Central memory CD8-positive, alpha-beta T cell (primary cell): ENCODE results near the gene CIB2.

ENCODE experiments used
- ATAC-seq: fragments of 150-1000 bp; cut with Tn5 transposase; replicated peaks from 2 replicates; pipeline ENCODE4 v1.10.0; 2022; ENCODE audit warnings: mild to moderate bottlenecking, moderate FRiP score, moderate number of reproducible peaks; ENCODE audit not compliant: poor library complexity, severe bottlenecking; ENCODE audit errors: extremely low read depth
- DNase-seq, 2 donors: peaks; one replicate each; pipeline ENCODE4 v3.0.0; 2021; ENCODE audit warnings: low spot score in 2 of 2
- H3K27ac Mint-ChIP-seq: one replicate; pipeline ENCODE4 v1.8.0; 2022; ENCODE audit warnings: low read depth, mild to moderate bottlenecking, moderate library complexity, mixed read lengths
- H3K27me3 Mint-ChIP-seq: one replicate; pipeline ENCODE4 v1.8.0; 2022; ENCODE audit warnings: mixed read lengths
- H3K36me3 Mint-ChIP-seq: one replicate; pipeline ENCODE4 v1.8.0; 2022; ENCODE audit warnings: mild to moderate bottlenecking, moderate library complexity, mixed read lengths; ENCODE audit not compliant: insufficient read depth
- H3K4me1 Mint-ChIP-seq: one replicate; pipeline ENCODE4 v1.8.0; 2022; ENCODE audit warnings: mixed read lengths
- H3K4me3 Mint-ChIP-seq: one replicate; pipeline ENCODE4 v1.8.0; 2022; ENCODE audit warnings: mild to moderate bottlenecking, moderate library complexity, mixed read lengths
- H3K9me3 Mint-ChIP-seq: one replicate; pipeline ENCODE4 v1.8.0; 2022; ENCODE audit warnings: mixed read lengths

The CIB2 gene

GRCh38 chr15:78111788-78112187, 19.5 kb downstream of the CIB2 start:
- Mint-ChIP-seq H3K27me3 (no peaks in the 10 kb centered on the region), H3K27ac (no peak overlapping the region), H3K4me1 (peaks cover 19% of the 10 kb centered on the region)

GRCh38 chr15:78110916-78111475, 20.2 kb downstream of the CIB2 start:
- no peaks in the 10 kb centered on the region for H3K9me3 Mint-ChIP-seq
- no peak for ATAC-seq

More at GRCh38 chr15:78111788-78112187, 19.5 kb downstream of the CIB2 start:
- peaks cover 4% of the 10 kb centered on the region for H3K36me3 Mint-ChIP-seq
- DNase-seq (no peak), ATAC-seq (no peak)
- H3K9me3 Mint-ChIP-seq: no peaks in the 10 kb centered on the region
- H3K4me3 Mint-ChIP-seq: no peak overlapping the region

GRCh38 chr15:78110096-78110495, 21.1 kb downstream of the CIB2 start:
- peaks cover 35% of the 10 kb centered on the region for H3K4me1 Mint-ChIP-seq
- H3K27me3 Mint-ChIP-seq: no peaks in the 10 kb centered on the region
- no peak overlapping the region for H3K4me3 Mint-ChIP-seq
- H3K27ac Mint-ChIP-seq: no peak overlapping the region
- peaks cover 4% of the 10 kb centered on the region for H3K36me3 Mint-ChIP-seq
- ATAC-seq (no peak), DNase-seq (no peak)
- H3K9me3 Mint-ChIP-seq: no peaks in the 10 kb centered on the region

More at GRCh38 chr15:78110916-78111475, 20.2 kb downstream of the CIB2 start:
- DNase-seq: no peak
- peak overlapping the region; percentile 52 for H3K27ac Mint-ChIP-seq
- no peak overlapping the region for H3K4me3 Mint-ChIP-seq
- peaks cover 4% of the 10 kb centered on the region for H3K36me3 Mint-ChIP-seq
- H3K4me1 Mint-ChIP-seq: peaks cover 26% of the 10 kb centered on the region
- no peaks in the 10 kb centered on the region for H3K27me3 Mint-ChIP-seq

- Mint-ChIP-seq H3K27ac (peak overlapping the region; percentile 69), H3K9me3 (no peaks in the 10 kb centered on the region), H3K4me1 (peaks cover 44% of the 10 kb centered on the region), H3K36me3 (peaks cover 4% of the 10 kb centered on the region), H3K4me3 (no peak overlapping the region), H3K27me3 (no peaks in the 10 kb centered on the region)
- ATAC-seq: no peak
- no peak for DNase-seq
Measured at GRCh38 chr15:78109156-78109555, 22.1 kb downstream of the CIB2 start.

- H3K27ac Mint-ChIP-seq: peak overlapping the region; percentile 69
- H3K27me3 Mint-ChIP-seq: no peaks in the 10 kb centered on the region
- peaks cover 49% of the 10 kb centered on the region for H3K4me1 Mint-ChIP-seq
- H3K36me3 Mint-ChIP-seq: peaks cover 9% of the 10 kb centered on the region
- DNase-seq (peak; percentile 71 to 73), ATAC-seq (peak; percentile 67)
- H3K4me3 Mint-ChIP-seq: no peak overlapping the region
- no peaks in the 10 kb centered on the region for H3K9me3 Mint-ChIP-seq
Measured at GRCh38 chr15:78108300-78109084, 22.8 kb downstream of the CIB2 start.

- Mint-ChIP-seq H3K36me3 (peaks cover 9% of the 10 kb centered on the region), H3K4me1 (peaks cover 53% of the 10 kb centered on the region), H3K27ac (peak overlapping the region; percentile 16), H3K27me3 (no peaks in the 10 kb centered on the region), H3K4me3 (no peak overlapping the region), H3K9me3 (no peaks in the 10 kb centered on the region)
- ATAC-seq (no peak), DNase-seq (no peak)
Measured at GRCh38 chr15:78107471-78107870, 23.8 kb downstream of the CIB2 start.

- H3K9me3 Mint-ChIP-seq: no peaks in the 10 kb centered on the region
- peaks cover 55% of the 10 kb centered on the region for H3K4me1 Mint-ChIP-seq
- DNase-seq (no peak), ATAC-seq (no peak)
- peak overlapping the region; percentile 47 for H3K4me3 Mint-ChIP-seq
- no peaks in the 10 kb centered on the region for H3K27me3 Mint-ChIP-seq
- H3K27ac Mint-ChIP-seq: peak overlapping the region; percentile 41
- peaks cover 6% of the 10 kb centered on the region for H3K36me3 Mint-ChIP-seq
Measured at GRCh38 chr15:78105476-78106241, 25.6 kb downstream of the CIB2 start.

- Mint-ChIP-seq H3K9me3 (no peaks in the 10 kb centered on the region), H3K36me3 (peaks cover 9% of the 10 kb centered on the region), H3K27ac (peak overlapping the region; percentile 93), H3K4me1 (peaks cover 55% of the 10 kb centered on the region), H3K4me3 (peak overlapping the region; percentile 65), H3K27me3 (no peaks in the 10 kb centered on the region)
- ATAC-seq (no peak), DNase-seq (no peak)
Measured at GRCh38 chr15:78104566-78105475, 26.4 kb downstream of the CIB2 start.

GRCh38 chr15:78104119-78104479, 27.1 kb downstream of the CIB2 start:
- H3K27me3 Mint-ChIP-seq: no peaks in the 10 kb centered on the region
- DNase-seq: no peak
- H3K4me3 Mint-ChIP-seq: peak overlapping the region; percentile 65
- ATAC-seq: no peak
- H3K27ac Mint-ChIP-seq: peak overlapping the region; percentile 93
- peaks cover 9% of the 10 kb centered on the region for H3K36me3 Mint-ChIP-seq
- no peaks in the 10 kb centered on the region for H3K9me3 Mint-ChIP-seq
- peaks cover 55% of the 10 kb centered on the region for H3K4me1 Mint-ChIP-seq

GRCh38 chr15:78103406-78104118, 27.7 kb downstream of the CIB2 start:
- Mint-ChIP-seq H3K4me1 (peaks cover 51% of the 10 kb centered on the region), H3K27ac (peak overlapping the region; percentile 93), H3K27me3 (no peaks in the 10 kb centered on the region), H3K4me3 (peak overlapping the region; percentile 65), H3K9me3 (no peaks in the 10 kb centered on the region), H3K36me3 (peaks cover 9% of the 10 kb centered on the region)
- DNase-seq (peak; percentile 37 to 61), ATAC-seq (peak; percentile 89)

- DNase-seq (no peak), ATAC-seq (no peak)
- Mint-ChIP-seq H3K4me1 (peaks cover 44% of the 10 kb centered on the region), H3K27me3 (no peaks in the 10 kb centered on the region), H3K9me3 (no peaks in the 10 kb centered on the region), H3K27ac (peak overlapping the region; percentile 93), H3K36me3 (peaks cover 9% of the 10 kb centered on the region), H3K4me3 (no peak overlapping the region)
Measured at GRCh38 chr15:78102741-78103140, 28.5 kb downstream of the CIB2 start.
